Muscle layer of colon (tissue), 2 donors: Measurements from ENCODE around the gene UBB.

Source experiments
- H3K27ac ChIP-seq: one replicate; pipeline ENCODE4 v1.7.0; 2013; ENCODE audit warnings: low read depth, mild to moderate bottlenecking, low read length, moderate library complexity
- H3K27me3 ChIP-seq, 2 donors: one replicate each; pipeline ENCODE4 v1.7.0; 2013; ENCODE audit warnings: low read length in 2 of 2, mild to moderate bottlenecking in 2 of 2; ENCODE audit not compliant: insufficient read depth in 2 of 2, control insufficient read depth in 1 of 2
- H3K36me3 ChIP-seq: one replicate; pipeline ENCODE4 v1.7.0; 2013; ENCODE audit warnings: mild to moderate bottlenecking, low read length; ENCODE audit not compliant: insufficient read depth
- H3K4me1 ChIP-seq: one replicate; pipeline ENCODE4 v1.7.0; 2013; ENCODE audit warnings: mild to moderate bottlenecking, low read length; ENCODE audit not compliant: insufficient read depth
- H3K4me3 ChIP-seq, 2 donors: one replicate each; pipeline ENCODE4 v1.7.0; 2013; ENCODE audit warnings: low read length in 2 of 2, low read depth in 1 of 2, mild to moderate bottlenecking in 1 of 2, moderate library complexity in 1 of 2
- H3K9ac ChIP-seq: one replicate; pipeline ENCODE4 v1.7.0; 2013; ENCODE audit warnings: low read length
- H3K9me3 ChIP-seq: one replicate; pipeline ENCODE4 v1.7.0; 2013; ENCODE audit warnings: mild to moderate bottlenecking, low read length
- donor health status: abdominal sarcoma.
- donor health status: Adenocarcinoma of cecum.

The UBB gene

DNA sequence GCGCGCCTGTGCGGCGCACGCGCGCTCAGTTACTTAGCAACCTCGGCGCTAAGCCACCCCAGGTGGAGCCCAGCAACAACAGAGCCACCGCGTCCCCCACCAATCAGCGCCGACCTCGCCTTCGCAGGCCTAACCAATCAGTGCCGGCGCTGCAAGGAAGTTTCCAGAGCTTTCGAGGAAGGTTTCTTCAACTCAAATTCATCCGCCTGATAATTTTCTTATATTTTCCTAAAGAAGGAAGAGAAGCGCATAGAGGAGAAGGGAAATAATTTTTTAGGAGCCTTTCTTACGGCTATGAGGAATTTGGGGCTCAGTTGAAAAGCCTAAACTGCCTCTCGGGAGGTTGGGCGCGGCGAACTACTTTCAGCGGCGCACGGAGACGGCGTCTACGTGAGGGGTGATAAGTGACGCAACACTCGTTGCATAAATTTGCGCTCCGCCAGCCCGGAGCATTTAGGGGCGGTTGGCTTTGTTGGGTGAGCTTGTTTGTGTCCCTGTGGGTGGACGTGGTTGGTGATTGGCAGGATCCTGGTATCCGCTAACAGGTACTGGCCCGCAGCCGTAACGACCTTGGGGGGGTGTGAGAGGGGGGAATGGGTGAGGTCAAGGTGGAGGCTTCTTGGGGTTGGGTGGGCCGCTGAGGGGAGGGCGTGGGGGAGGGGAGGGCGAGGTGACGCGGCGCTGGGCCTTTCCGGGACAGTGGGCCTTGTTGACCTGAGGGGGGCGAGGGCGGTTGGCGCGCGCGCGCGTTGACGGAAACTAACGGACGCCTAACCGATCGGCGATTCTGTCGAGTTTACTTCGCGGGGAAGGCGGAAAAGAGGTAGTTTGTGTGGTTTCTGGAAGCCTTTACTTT lies at the start of gene UBB:
UBB (plus strand) TSS at position 452 of the 856 bp plus-strand sequence. CDS start 817 bp downstream, outside the sequence.
- H3K9me3 ChIP-seq = no peaks in the 10 kb centered on the region
- peaks cover 21% of the 10 kb centered on the region for H3K36me3 ChIP-seq
- H3K27ac ChIP-seq = peak within 1 kb of the TSS; percentile 92
- H3K4me3 ChIP-seq = peak within 1 kb of the TSS; percentile 84
- peaks cover 13% of the 10 kb centered on the region for H3K4me1 ChIP-seq
- H3K27me3 ChIP-seq = no peaks in the 10 kb centered on the region
- peak within 1 kb of the TSS; percentile 80 for H3K9ac ChIP-seq

DNA sequence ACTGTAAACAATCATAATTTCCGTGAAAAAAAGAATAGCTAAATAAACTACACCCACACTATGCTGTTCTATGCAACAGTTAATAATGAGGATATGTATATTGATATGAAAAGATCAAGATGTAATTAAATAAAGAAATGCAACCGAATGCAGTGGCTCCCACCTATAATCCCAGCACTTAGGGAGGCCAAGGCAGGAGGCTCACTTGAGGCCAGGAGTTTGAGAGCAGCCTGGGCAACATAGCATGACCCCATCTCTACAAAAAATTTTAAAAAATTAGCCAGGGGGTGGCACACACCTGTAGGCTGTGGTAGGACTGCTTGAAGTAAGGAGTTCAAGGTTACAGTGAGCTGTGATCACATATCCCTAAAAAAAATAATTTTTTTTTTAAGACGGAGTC lies 42.5 kb upstream of the UBB start:
- H3K27ac ChIP-seq = no peak overlapping the region
- H3K4me1 ChIP-seq = no peaks in the 10 kb centered on the region
- H3K36me3 ChIP-seq = no peaks in the 10 kb centered on the region
- no peak overlapping the region for H3K4me3 ChIP-seq
- no peaks in the 10 kb centered on the region for H3K27me3 ChIP-seq
- no peaks in the 10 kb centered on the region for H3K9me3 ChIP-seq
- no peak overlapping the region for H3K9ac ChIP-seq

DNA sequence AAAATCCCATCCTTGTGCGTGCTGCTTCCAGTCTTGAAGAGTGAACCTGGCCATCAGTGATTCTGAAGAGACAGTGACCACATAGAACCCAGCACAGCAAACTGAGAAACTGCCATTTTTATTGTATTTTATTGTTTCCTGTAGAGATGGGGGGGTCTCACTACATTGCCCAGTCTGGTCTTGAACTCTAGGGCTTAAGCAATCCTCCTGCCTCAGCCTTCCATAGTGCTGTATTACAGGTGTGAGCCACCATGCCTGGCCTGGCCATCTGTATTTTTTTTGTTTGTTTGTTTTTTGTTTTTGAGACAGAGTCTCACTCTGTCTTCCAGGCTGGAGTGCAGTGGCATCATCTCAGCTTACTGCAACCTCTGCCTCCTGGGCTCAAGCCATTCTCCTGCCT lies 41.5 kb upstream of the UBB start:
- H3K4me1 ChIP-seq = no peaks in the 10 kb centered on the region
- H3K4me3 ChIP-seq = no peak overlapping the region
- H3K9me3 ChIP-seq = no peaks in the 10 kb centered on the region
- no peak overlapping the region for H3K9ac ChIP-seq
- no peak overlapping the region for H3K27ac ChIP-seq
- no peaks in the 10 kb centered on the region for H3K27me3 ChIP-seq
- H3K36me3 ChIP-seq = no peaks in the 10 kb centered on the region

DNA sequence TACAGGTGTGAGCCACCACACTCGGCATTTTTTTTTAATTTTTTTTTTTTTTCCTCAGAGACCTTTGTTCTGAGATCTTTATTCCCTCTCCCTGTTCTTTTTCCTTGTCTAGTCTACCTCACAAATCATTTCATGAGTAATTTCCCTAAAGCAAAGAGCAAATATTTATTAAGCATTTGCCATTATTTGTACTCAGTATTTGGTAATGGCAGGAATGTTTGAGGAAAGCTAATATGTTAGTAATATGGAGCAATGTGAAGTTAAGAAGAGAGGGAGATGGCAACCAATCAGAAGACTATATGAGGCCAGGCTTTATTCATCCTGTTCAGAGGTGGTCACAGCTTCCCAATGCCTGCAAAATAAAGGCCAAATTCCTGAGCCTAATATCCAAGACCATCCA lies 40.9 kb upstream of the UBB start:
- H3K4me1 ChIP-seq = no peaks in the 10 kb centered on the region
- H3K9me3 ChIP-seq = no peaks in the 10 kb centered on the region
- H3K4me3 ChIP-seq = no peak overlapping the region
- no peaks in the 10 kb centered on the region for H3K36me3 ChIP-seq
- no peaks in the 10 kb centered on the region for H3K27me3 ChIP-seq
- H3K27ac ChIP-seq = no peak overlapping the region
- no peak overlapping the region for H3K9ac ChIP-seq

DNA sequence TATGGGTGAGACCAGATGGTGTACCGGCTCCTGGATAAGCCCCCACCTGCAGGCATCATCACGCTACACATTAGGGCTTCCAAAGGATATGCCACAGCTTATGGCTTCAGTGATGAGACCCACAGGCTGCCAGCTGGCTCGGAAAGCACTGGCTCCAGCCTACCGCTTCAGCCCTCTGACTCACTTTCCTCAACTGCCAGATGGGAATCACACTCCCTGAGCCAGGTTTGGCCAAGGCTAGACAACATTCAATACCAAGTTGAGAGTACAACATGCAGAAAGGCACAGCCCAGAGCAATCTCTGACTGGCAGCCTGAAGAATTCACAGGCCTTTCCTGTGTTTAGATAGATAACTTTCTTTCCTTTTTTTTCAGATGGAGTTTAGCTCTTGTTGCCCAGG lies 37.9 kb upstream of the UBB start:
- Histone ChIP-seq H3K9me3 (no peaks in the 10 kb centered on the region), H3K9ac (no peak overlapping the region), H3K4me1 (no peaks in the 10 kb centered on the region), H3K4me3 (no peak overlapping the region), H3K36me3 (no peaks in the 10 kb centered on the region), H3K27me3 (no peaks in the 10 kb centered on the region), H3K27ac (no peak overlapping the region)

DNA sequence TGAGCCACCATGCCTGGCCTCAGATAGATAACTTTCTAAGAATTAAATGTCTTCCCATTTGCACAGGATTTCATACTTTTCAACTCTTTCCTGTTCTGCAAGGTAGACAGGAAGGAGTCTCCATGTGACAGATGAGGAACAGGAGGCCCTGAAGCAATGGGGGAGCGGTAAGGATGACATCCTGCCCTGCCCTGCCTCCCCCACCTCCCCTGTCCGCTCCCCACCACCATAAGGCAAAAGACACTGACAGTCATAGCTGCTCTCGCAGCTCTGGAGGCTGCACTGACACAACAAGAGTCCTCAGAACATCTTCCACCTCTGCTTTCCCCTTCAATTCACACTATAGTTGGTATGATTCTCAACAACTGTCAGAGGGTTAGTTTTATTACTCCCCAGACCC lies 37.3 kb upstream of the UBB start:
- Histone ChIP-seq H3K4me1 (no peaks in the 10 kb centered on the region), H3K27me3 (no peaks in the 10 kb centered on the region), H3K27ac (no peak overlapping the region), H3K9ac (no peak overlapping the region), H3K4me3 (no peak overlapping the region), H3K9me3 (no peaks in the 10 kb centered on the region), H3K36me3 (no peaks in the 10 kb centered on the region)

DNA sequence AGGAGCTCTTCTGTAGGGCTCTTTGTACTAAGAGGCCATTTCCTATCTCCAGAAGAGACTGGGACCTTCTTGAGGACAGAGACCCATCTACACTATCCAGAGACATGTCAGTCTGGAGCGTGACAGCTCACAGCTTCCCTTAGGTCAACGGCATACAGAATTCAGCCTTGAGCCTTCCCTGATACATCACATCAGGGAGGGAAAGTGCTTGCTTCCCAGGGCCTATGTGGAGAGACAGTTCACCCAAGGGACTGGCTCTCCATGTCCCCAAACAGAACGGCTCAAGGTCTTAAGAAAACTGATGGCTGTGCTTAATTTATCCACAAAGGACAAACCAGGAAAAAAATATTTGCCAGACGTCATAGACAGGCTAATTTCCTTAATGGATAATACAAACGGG lies 35.3 kb upstream of the UBB start:
- H3K9me3 ChIP-seq = no peaks in the 10 kb centered on the region
- H3K36me3 ChIP-seq = no peaks in the 10 kb centered on the region
- no peak overlapping the region for H3K9ac ChIP-seq
- no peak overlapping the region for H3K27ac ChIP-seq
- H3K4me1 ChIP-seq = no peaks in the 10 kb centered on the region
- no peaks in the 10 kb centered on the region for H3K27me3 ChIP-seq
- H3K4me3 ChIP-seq = no peak overlapping the region

DNA sequence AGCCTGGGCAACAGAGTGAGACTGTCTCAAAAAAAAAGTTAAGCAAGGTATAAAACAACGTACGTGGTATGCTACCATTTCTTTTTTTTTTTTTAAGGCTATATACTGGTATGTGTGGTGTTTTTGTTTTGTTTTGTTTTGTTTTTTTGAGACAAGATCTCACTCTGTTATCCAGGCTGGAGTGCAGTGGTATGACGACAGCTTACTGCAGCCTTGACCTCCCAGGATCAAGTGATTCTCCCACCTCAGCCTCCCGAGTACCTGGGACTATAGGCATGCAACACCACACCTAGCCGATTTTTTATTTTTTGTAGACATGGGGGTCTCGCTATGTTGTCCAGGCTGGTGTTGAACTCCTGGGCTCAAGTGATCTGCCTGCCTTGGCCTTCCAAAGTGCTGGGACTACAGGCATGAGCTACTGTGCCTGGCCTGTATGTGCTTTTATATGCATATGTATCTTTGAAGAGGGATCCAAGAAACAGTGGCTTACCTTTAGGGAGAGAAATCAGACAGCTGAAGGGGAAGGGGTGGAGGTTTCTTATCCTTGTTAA lies 34.1 kb upstream of the UBB start:
- Histone ChIP-seq H3K36me3 (no peaks in the 10 kb centered on the region), H3K27me3 (peaks cover 0 to under 1% of the 10 kb centered on the region in 2 donors), H3K27ac (no peak overlapping the region), H3K9me3 (no peaks in the 10 kb centered on the region), H3K4me1 (peaks cover under 1% of the 10 kb centered on the region), H3K9ac (no peak overlapping the region), H3K4me3 (no peak overlapping the region)

DNA sequence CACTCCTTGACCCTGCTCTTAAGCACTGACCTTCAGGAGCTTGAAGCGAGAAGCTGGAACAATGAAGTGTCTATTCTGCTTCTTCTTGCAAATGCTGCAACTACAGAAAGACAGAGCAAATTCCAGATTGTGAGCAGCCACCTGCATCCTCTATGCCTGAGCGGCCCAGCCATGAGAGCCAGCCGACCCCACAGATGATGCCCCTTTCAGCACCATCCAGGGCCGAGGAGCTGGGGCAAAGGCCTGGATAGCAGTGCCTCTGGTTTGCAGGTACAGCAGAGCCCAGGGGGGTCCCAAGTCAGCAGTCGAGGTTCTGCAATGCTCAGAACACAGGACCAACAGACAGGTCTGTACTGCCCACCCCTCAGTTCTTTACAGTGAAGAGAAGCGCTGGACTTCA lies 32.3 kb upstream of the UBB start:
- no peak overlapping the region for H3K27ac ChIP-seq
- H3K9me3 ChIP-seq = no peaks in the 10 kb centered on the region
- H3K27me3 ChIP-seq = peaks cover 6 to 10% of the 10 kb centered on the region in 2 donors
- no peak overlapping the region for H3K4me3 ChIP-seq
- H3K36me3 ChIP-seq = no peaks in the 10 kb centered on the region
- H3K9ac ChIP-seq = no peak overlapping the region
- peaks cover 7% of the 10 kb centered on the region for H3K4me1 ChIP-seq

DNA sequence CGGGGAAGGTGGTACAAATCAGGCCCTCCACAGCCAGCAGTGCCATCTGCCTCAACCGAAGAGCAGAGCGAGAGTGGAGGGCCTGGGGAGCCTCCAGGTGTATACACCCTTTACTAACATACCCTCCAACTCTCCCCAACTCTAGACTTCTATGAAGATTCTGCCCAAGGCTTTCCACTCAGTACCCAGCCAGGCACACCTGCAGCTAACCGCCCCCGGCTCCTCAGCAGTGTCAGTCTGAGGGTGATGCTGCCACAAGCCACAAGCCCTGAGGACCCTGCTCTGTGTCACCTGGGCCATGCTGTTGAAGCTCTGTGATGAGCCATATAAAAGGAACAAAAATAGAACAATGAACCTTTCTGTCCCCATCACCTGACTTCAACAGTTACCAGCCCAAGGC lies 31.5 kb upstream of the UBB start:
- no peaks in the 10 kb centered on the region for H3K9me3 ChIP-seq
- no peak overlapping the region for H3K4me3 ChIP-seq
- peaks cover 6 to 10% of the 10 kb centered on the region in 2 donors for H3K27me3 ChIP-seq
- H3K27ac ChIP-seq = no peak overlapping the region
- no peaks in the 10 kb centered on the region for H3K36me3 ChIP-seq
- peaks cover 7% of the 10 kb centered on the region for H3K4me1 ChIP-seq
- no peak overlapping the region for H3K9ac ChIP-seq

DNA sequence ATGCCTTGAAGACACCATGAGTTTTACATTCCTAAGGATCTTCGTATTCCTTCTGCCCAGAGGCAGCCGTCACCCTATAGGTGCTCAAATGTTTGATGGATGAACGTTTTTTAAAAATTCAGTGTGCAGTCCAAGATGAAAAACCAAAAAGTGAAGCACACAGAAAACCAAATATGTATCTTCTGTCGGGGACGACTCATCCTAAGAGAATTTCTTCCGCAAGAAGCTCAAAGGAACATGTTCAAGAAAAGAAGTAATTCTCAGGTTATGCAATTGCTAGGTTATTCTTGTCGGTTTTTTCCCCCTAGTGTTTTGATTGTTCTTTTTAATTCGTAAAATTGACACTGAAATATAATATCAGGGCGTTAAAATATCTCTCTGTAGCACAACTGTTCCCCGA lies 29.1 kb upstream of the UBB start:
- H3K36me3 ChIP-seq = no peaks in the 10 kb centered on the region
- H3K9ac ChIP-seq = no peak overlapping the region
- H3K9me3 ChIP-seq = no peaks in the 10 kb centered on the region
- H3K4me3 ChIP-seq = peak overlapping the region in 1 of 2 donors; percentile 66
- no peak overlapping the region for H3K27ac ChIP-seq
- peaks cover 6 to 10% of the 10 kb centered on the region in 2 donors for H3K27me3 ChIP-seq
- peaks cover 7% of the 10 kb centered on the region for H3K4me1 ChIP-seq

DNA sequence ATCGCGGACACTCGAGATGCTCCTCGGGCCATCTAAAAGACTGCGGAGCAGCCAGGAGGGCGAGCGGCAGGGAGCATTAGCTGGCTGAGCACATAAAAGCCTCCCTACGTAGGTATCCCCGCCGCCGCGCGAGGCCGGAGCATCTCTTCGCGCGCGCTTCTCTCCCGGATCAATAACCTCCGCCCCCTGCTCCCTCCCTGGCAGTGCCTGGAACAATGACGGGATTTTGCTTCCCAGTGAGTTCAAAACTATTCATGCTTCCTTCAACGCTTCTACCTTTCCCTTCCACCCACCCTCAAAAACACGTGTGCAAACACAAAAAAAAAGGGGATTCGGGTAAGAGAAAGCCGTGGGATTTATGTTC lies 28.6 kb upstream of the UBB start:
- no peak overlapping the region for H3K9ac ChIP-seq
- no peaks in the 10 kb centered on the region for H3K36me3 ChIP-seq
- peaks cover 6 to 10% of the 10 kb centered on the region in 2 donors for H3K27me3 ChIP-seq
- H3K4me1 ChIP-seq = peaks cover 7% of the 10 kb centered on the region
- H3K4me3 ChIP-seq = peak overlapping the region; percentile 54 to 66
- H3K9me3 ChIP-seq = no peaks in the 10 kb centered on the region
- H3K27ac ChIP-seq = no peak overlapping the region
